GM21529 (cell line): ENCODE results near the gene TSPEAR.
"Not testable (repeated sequence)": the region's sequence is repeated elsewhere in the genome, so short reads cannot be mapped to it uniquely, and the experiment has no call there.

Experiments used
- ATAC-seq: cut with Tn5 transposase; IDR thresholded peaks from one replicate; pipeline ENCODE4 v1.9.1; 2021; ENCODE audit not compliant: unreplicated experiment

The TSPEAR gene

GRCh38 chr21:44510508-44511218 is 200.7 kb downstream of the TSPEAR start:
- no peak for ATAC-seq

DNA sequence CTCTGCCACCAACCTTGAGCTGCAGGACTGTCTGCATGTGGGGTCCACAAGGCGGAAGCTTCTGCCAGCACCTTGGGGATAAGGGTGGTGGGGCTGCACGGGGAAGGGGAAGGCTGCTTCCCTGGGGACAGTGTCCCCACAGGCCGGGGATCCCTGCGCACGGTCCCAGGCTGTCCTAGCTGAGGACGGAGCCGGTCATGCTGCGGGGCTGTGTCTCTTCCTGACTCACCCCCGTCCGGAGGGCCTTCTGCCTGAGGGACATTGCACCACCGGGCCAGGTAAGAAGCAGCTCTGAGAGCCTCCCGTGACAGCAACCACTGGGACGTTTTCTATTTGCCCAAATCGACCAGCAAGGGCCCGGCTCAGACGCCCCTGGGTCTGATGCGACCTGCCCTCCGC is 201.3 kb downstream of the TSPEAR start:
- no peak for ATAC-seq

DNA sequence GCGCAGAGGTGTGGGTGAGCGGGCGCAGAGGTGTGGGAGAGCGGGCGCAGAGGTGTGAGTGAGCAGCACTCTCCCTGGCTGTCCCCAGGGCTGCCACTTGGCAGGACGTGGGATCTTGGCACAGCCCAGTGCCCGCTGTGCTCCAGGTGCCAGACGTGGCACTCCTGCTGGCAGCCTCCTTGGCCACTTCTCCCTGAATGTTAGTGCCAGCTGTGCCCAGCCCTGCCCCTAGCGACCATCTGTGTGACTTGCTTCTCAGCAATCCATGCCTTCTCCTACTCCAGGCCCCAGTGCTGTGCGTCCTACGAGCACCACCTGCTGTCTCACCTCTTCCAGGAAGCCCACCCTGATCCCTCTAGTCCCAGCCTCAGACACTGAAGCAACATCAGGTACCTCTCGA is 201.8 kb downstream of the TSPEAR start:
- ATAC-seq, result no peak

- ATAC-seq, result no peak
These were observed 202.5 kb downstream of the TSPEAR start for GRCh38 chr21:44508711-44509445.

DNA sequence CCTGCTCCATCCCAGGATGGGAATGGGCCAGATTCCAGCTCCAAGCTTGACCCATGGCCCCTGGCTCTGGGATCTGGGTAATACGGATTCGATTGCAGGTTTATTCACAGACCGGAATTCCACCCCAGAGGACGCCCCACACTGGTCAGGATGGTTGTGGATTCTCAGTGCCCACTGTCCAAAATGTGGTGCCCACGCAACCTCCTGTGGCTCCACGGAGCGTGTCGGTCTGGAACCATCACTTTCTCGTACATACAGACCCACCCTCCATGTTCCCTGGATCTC is 203.0 kb downstream of the TSPEAR start:
- ATAC-seq, result no peak

DNA sequence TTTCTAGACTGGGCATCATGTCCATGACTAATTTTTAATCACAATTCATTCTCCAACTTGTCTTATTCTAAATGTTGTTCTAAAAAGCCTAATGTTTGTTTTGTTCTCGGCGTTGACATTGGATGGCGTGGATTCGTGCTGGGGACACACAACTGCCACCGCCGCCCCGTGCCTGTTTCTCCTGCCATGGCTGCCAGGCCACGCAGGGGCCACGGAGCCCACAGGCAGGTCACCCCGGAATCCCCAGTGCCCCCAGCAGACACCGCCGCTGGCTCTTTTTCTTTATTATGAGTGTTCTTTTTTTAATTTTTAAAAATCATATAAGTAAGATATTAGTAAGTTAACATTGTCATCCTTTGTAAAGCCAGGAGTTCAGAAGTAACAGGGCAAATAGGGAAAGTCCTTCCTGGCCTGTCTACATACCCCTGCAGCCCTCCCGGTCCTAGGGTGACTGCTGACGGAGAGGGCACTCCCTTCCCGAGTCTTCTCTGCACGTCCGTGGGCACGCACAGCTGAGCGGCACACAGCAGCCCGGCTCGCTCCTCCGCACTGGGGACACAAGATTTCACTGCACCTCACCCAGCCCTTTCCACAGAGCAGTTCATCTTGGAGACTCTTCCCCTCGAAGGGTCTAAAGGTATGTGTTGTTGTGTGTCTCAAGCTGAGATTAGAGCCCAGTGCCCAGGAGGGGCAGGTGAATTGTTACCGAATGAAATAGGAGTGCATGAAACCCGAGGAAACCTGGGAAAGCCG is 203.5 kb downstream of the TSPEAR start:
- ATAC-seq, result no peak

- ATAC-seq, result no peak
These were observed 204.8 kb downstream of the TSPEAR start for GRCh38 chr21:44506279-44507255.

DNA sequence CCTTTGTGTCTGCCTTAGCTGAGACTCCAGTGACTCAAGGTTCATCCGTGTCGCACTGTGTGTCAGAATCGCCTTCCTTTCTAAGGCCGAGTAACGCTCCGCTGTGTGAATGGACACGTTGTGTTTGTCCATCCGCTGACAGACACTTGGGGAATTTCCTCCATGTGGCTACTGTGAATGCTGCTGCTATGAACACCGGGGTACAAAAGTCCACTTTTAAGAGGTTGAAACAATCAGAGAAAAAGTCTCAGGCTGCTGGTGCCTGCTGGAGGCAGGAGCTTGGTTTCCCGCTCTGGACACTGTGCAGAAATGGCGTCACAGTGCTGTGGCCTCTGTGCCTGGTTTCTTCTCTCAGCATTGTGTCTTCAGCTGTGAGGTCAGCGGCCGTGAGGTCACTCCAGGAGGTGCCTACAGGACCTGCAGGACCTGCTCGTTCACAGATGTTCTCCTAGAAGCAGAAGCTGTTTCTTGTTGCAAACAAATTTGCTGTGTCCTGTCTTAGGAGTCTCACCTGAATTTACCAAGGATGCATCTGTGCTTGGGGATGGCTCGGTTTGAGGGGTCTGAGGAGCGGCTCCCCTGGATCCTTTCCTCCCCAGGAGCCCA is 205.6 kb downstream of the TSPEAR start:
- no peak for ATAC-seq

DNA sequence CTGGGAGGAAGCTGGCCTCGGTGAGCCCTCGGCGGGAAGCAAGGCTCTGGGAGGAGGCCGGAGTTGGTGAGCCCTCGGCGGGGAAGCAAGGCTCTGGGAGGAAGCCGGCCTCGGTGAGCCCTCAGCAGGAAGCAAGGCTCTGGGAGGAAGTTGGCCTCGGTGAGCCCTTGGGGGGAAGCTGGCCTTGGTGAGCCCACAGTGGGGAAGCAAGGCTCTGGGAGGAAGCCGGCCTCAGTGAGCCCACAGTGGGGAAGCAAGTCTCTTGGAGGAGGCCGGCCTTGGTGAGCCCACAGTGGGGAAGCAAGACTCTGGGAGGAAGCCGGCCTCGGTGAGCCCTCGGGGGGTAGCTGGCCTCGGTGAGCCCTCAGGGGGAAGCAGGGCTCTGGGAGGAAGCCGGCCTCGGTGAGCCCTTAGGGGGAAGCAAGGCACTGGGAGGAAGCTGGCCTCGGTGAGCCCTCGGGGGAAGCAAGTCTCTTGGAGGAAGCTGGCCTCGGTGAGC is 207.4 kb downstream of the TSPEAR start:
- no peak for ATAC-seq

- not testable (repeated sequence) for ATAC-seq
These were observed 208.1 kb downstream of the TSPEAR start for GRCh38 chr21:44503006-44503889.

DNA sequence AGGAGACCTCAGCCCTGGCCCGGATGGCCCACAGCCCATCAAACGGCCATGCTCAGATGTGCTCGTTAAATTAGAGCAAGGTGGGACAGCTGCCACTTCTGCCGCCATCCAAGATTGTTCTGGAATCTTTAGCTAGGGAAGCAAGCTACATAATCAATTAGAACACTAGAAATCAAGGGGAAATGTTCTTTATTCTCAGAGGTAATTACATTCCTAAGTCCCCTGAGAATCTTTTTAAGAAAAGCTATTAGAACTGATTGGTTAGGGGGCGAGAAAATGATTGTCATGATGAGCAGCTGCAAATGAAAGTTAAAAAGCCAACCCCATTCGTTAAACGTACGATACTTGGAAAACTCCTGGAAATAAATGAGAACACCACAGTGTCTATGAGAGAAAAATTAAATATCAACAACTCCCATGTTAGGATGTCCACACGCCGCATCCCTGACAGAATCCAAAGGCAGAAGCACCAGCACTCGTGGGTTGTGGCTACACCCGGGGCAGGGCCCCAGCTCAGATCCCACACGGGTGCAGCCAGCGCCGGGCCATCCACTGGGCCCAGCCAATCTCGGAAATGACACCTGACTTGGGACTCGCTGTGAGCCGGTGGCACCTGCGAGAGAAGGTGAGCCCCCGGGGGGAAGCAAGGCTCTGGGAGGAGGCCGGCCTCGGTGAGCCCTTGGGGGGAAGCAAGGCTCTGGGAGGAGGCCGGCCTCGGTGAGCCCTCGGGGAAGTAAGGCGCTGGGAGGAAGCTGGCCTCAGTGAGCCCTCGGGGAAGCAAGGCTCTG is 209.0 kb downstream of the TSPEAR start:
- ATAC-seq, result no peak

DNA sequence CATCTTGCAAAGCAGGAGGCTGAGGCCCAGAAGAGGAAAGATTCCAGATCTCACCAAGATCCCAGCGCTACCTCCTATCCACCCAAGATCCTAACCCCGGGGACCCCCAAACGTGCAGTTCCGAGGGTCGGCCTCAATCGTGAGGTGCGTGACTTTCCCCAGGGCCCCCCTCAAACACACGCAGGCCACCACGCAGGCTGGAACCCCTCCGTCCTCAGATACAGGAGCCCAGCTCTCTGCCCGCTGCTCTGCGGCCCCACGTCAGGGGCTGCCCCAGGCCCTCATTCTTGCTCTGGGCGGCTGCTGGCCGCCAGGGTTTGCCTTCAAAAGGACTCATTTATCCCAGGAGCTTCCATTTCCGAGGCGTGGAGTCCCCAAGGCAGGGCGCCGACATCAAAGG is 211.3 kb downstream of the TSPEAR start:
- ATAC-seq, result no peak

GRCh38 chr21:44499631-44500030 is 211.7 kb downstream of the TSPEAR start:
- ATAC-seq, result no peak

DNA sequence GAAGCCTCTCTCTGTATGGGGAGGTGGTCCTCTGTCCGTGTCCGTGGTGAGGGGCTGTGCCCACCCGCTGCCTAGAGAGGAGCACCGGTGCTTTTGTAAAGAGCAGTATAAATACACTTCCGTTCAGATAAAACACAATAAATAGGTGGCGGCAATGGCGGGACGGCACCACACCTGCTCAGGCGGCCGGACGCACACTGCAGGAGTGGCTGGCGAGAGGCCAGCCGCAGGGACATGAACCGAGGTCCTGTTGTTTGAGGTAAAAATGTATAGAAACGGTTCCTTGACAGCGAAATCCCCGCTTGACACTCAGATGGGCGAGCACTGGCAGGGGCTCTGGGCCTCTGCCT is 212.2 kb downstream of the TSPEAR start:
- no peak for ATAC-seq

GRCh38 chr21:44498280-44499210 is 212.8 kb downstream of the TSPEAR start:
- ATAC-seq, result no peak

DNA sequence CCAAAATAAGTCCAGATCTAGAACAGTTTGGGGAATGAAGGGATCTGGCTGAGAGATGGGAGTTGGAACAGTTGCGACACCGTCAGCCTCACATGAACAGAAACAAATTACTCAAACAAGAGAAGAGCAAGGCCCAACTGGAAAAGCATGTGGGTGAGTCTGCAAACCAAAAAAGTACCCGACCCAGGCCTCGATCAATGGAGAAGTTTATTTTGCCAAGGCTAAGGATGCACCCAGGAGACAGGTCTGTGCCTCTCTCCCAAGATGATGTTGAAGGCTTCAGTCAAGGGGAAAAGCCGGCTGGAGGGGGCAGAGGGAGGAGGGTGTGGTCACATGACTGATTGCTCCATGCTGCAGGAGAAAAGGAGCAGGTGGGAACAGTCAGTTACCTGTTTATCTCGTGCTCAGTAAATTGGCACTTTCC is 213.7 kb downstream of the TSPEAR start:
- ATAC-seq, result no peak
